K562 (cell line): ENCODE data around the gene BPHL. TPM values are rescaled to one million over a fixed set of nuclear protein-coding genes. Genes with fewer than 3 reads are reported as not detected.

Source experiments
- CREB3L1 ChIP-seq: fragments of 450-650 bp; IDR thresholded peaks from 2 replicates; pipeline ENCODE4 v1.6.1; 2014; ENCODE audit warnings: low read depth, mild to moderate bottlenecking, moderate library complexity, borderline replicate concordance
- DEAF1 ChIP-seq: fragments of 450-650 bp; formaldehyde crosslinking; IDR thresholded peaks from 2 replicates; pipeline ENCODE4 v1.4.0; 2020; ENCODE audit warnings: mild to moderate bottlenecking, moderate library complexity
- FOXP4 ChIP-seq: sonication (generic); formaldehyde crosslinking; IDR thresholded peaks from 2 replicates; pipeline ENCODE4 v1.8.0; 2022; ENCODE audit warnings: mild to moderate bottlenecking, missing genetic modification reagents, borderline replicate concordance
- GATAD2A ChIP-seq: fragments of 450-650 bp; IDR thresholded peaks from 2 replicates; pipeline ENCODE4 v1.6.1; 2017
- HDAC1 ChIP-seq, 2 experiments: fragments of 450-650 bp; IDR thresholded peaks; 2 replicates each; pipeline ENCODE4 v1.6.1; 2016 to 2017; ENCODE audit warnings: inconsistent platforms in 1 of 2, mild to moderate bottlenecking in 1 of 2, moderate library complexity in 1 of 2
- JUNB ChIP-seq: fragments of 450-650 bp; formaldehyde crosslinking; conservative IDR thresholded peaks from 2 replicates; pipeline ENCODE4 v1.4.0; 2020; ENCODE audit warnings: mild to moderate bottlenecking
- KDM2B ChIP-seq: fragments of 250-450 bp; sonication (Bioruptor Pico); IDR thresholded peaks from 2 replicates; pipeline ENCODE4 v1.8.0; 2021; ENCODE audit warnings: mild to moderate bottlenecking, moderate library complexity
- MNT ChIP-seq, 2 experiments: fragments of 450-650 bp; conservative IDR thresholded peaks; 2 replicates each; pipeline ENCODE4 v1.6.1; 2017; ENCODE audit warnings: mild to moderate bottlenecking in 2 of 2, moderate library complexity in 2 of 2
- MTA3 ChIP-seq: fragments of 450-650 bp; formaldehyde crosslinking; IDR thresholded peaks from 2 replicates; pipeline ENCODE4 v1.6.1; 2017; ENCODE audit warnings: mild to moderate bottlenecking, borderline replicate concordance
- PCBP1 ChIP-seq: fragments of 200-400 bp; formaldehyde crosslinking; IDR thresholded peaks from 2 replicates; pipeline ENCODE4 v1.6.1; 2018; ENCODE audit warnings: mild to moderate bottlenecking, low read depth, low read length; ENCODE audit not compliant: poor library complexity, severe bottlenecking
- PREB ChIP-seq: sonication (generic); formaldehyde crosslinking; IDR thresholded peaks from 2 replicates; pipeline ENCODE4 v1.8.1; 2023; ENCODE audit warnings: mild to moderate bottlenecking, missing genetic modification reagents
- PURB ChIP-seq: sonication (generic); formaldehyde crosslinking; IDR thresholded peaks from 2 replicates; pipeline ENCODE4 v1.9.0; 2021; ENCODE audit warnings: low read depth, mild to moderate bottlenecking, missing genetic modification reagents
- RBM22 ChIP-seq: fragments of 200-400 bp; formaldehyde crosslinking; IDR thresholded peaks from 2 replicates; pipeline ENCODE4 v1.6.1; 2018; ENCODE audit warnings: low read length, low read depth; ENCODE audit not compliant: poor library complexity, severe bottlenecking
- RCOR1 ChIP-seq, 2 experiments: IDR thresholded peaks; 2 replicates each; pipeline ENCODE4 v1.6.1; 2012; ENCODE audit warnings: low read depth in 2 of 2, low read length in 2 of 2, borderline replicate concordance in 1 of 2, improper control_type of control experiment in 1 of 2
- SMAD4 ChIP-seq: fragments of 250-450 bp; sonication (Bioruptor Pico); conservative IDR thresholded peaks from 2 replicates; pipeline ENCODE4 v1.8.0; 2021; ENCODE audit warnings: inconsistent platforms, mild to moderate bottlenecking, moderate library complexity
- SP1 ChIP-seq: sonication (generic); formaldehyde crosslinking; IDR thresholded peaks from 2 replicates; pipeline ENCODE4 v1.8.1; 2022; ENCODE audit warnings: mild to moderate bottlenecking, missing genetic modification reagents
- U2AF1 ChIP-seq: fragments of 200-400 bp; formaldehyde crosslinking; optimal IDR thresholded peaks from 2 replicates; pipeline ENCODE3; 2017; ENCODE audit warnings: mild to moderate bottlenecking, low read depth, low read length, moderate library complexity
- ZNF24 ChIP-seq: fragments of 450-650 bp; IDR thresholded peaks from 2 replicates; pipeline ENCODE4 v1.6.1; 2016
- polyA plus RNA-seq, 8 experiments: library from polyadenylated mRNA; depleted of rRNA in 4 of 8; stranded (reverse) in 5 of 8; unstranded in 3 of 8; fragments of >200 nt; fragmentation: Nextera tagmentation in 2 of 8; fragmentation: Illumina TruSeq in 1 of 8; extraction: Ambion mirVana in 2 of 8; extraction: Trizol in 1 of 8; gene quantifications; 2 replicates each; pipeline versions ENCODE4 v1.2.1 to v1.2.3, GENCODE V29; 2011 to 2014; ENCODE audit warnings: inconsistent platforms in 1 of 8, missing spikeins in 1 of 8
- total RNA-seq, 7 experiments: library from RNA; depleted of rRNA in 6 of 7; stranded (reverse); fragments of >200 nt in 6 of 7; fragmentation: Illumina TruSeq in 2 of 7; extraction: Trizol in 2 of 7; gene quantifications; 2 replicates each; pipeline versions ENCODE4 v1.2.1 to v1.2.3, GENCODE V29; 2011 to 2021; ENCODE audit warnings: low replicate concordance in 1 of 7

BPHL gene
- total and polyA plus RNA-seq, 9 of the 15 experiments (the other 6 are each of a cell fraction or from before 2014, with no cell fraction given) = 3.5 to 17.4 (median 8.2) TPM

GRCh38 chr6:3157131-3157933, 38.8 kb downstream of the BPHL start, which contains the start of gene TUBB2A (continued):
- TF ChIP-seq SP1 = peak; percentile 91
- peak; percentile 61; the same call in 1 of the 2 replicates for TF ChIP-seq FOXP4 (CRISPR knock-in tag)
- TF ChIP-seq GATAD2A = 0 out of 2 replicates have a peak, but pooled peaks have one; percentile 70
- peak; percentile 100 for TF ChIP-seq MTA3
- TF ChIP-seq U2AF1 = peak; percentile 75
- TF ChIP-seq DEAF1 (CRISPR knock-in tag) = 0 out of 2 replicates have a peak, but pooled peaks have one; percentile 6
- 0 out of 2 replicates have a peak, but pooled peaks have one; percentile 77 for TF ChIP-seq PREB
- peak; percentile 95 for TF ChIP-seq RBM22
- TF ChIP-seq CREB3L1 = peak; percentile 49; the same call in 1 of the 2 replicates
- peak; percentile 98 for TF ChIP-seq KDM2B (CRISPR knock-in tag)
- 0 out of 2 replicates have a peak, but pooled peaks have one; percentile 51 for TF ChIP-seq ZNF24
- TF ChIP-seq HDAC1 (IDR thresholded peaks at IDR 0.05) = no peak
- TF ChIP-seq PURB (CRISPR knock-in tag) = no peak
- peak; percentile 92 for TF ChIP-seq JUNB (CRISPR knock-in tag)
- peak; percentile 94 for TF ChIP-seq SMAD4 (CRISPR knock-in tag)
- TF ChIP-seq RCOR1 (IDR thresholded peaks at IDR 0.05; ENCODE audit: borderline replicate concordance in 1 of 2, low read depth in 2 of 2, low read length in 2 of 2) = peak in 1 of 2 experiments; percentile 53; a peak in 3 of 4 replicates
- TF ChIP-seq PCBP1 = peak; percentile 95
- peak in 1 of 2 experiments; percentile 68; a peak in 2 of 4 replicates for TF ChIP-seq MNT (conservative IDR thresholded peaks at IDR 0.05)
